Measurements from ENCODE around the gene CEP85L. TPM values are rescaled to one million over a fixed set of nuclear protein-coding genes. Genes with fewer than 3 reads are reported as not detected.

CEP85L gene
- total and polyA plus RNA-seq, 10 of the 15 experiments (the other 5 are each of a cell fraction or from before 2014, with no cell fraction given) = 1.8 to 10.9 (median 7.1) TPM

DNA sequence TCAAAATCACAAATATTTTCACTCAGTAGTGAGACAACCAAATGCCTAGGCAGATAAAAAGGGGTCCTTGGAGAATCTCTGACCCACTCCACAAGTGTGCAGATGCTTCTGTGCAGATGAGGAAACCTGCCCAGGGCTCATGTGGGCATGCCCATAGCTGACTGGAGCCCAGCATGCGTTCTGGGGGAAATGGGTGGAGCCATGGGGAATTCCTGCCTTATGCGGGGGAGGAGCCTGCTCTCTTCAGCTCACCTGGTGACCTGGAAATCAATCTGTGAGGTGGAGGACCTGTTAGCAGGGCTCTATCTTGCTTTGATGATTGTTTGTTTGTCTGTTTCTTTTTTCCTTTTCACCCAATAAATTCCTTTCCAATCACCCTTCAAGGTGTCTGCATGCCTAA is 126.7 kb downstream of the CEP85L start:
- H3K79me2 ChIP-seq (ENCODE audit: control insufficient read depth, insufficient read depth, low read length) = no peaks in the 10 kb centered on the region
- H3K27ac ChIP-seq (ENCODE audit: control insufficient read depth, insufficient read depth) = no peak overlapping the region
- no peak overlapping the region for H3K4me2 ChIP-seq (ENCODE audit: control insufficient read depth, insufficient read depth)
- ChIA-PET POLR2A (no interaction called here), RAD21 (ENCODE audit: unreplicated experiment) (no interaction called here), CTCF (no interaction called here), SMC1A (ENCODE audit: uncharacterized antibody, unreplicated experiment) (no interaction called here)
- in situ Hi-C loops (cut with MboI) (no loop called here), intact Hi-C loops (cut with micrococcal nuclease; ENCODE audit: unreplicated experiment) (no loop called here)
- H3K27me3 ChIP-seq (replicated peaks in 1 of 2; ENCODE audit: control insufficient read depth in 2 of 2, insufficient read depth in 2 of 2, low read length in 1 of 2) = no peaks in the 10 kb centered on the region
- H3K4me3 ChIP-seq = no peak overlapping the region
- H4K20me1 ChIP-seq (ENCODE audit: control insufficient read depth, insufficient read depth) = no peaks in the 10 kb centered on the region
- no TSS peak for BruUV-seq (replicated peaks)
- no peak overlapping the region for H3K9ac ChIP-seq (ENCODE audit: control insufficient read depth, insufficient read depth, low read length)
- ATAC-seq (no peak; the same call in 2 of the 3 replicates), DNase-seq (ENCODE audit: low read depth, low spot score) (no peak), FAIRE-seq (no peak)
- no peaks in the 10 kb centered on the region for H3K4me1 ChIP-seq (ENCODE audit: control insufficient read depth, insufficient read depth, low read length)
- 64% methylated on average over 2 of the region's 2 CpGs for whole genome bisulfite sequencing (ENCODE audit: insufficient coverage, insufficient replicate concordance, low lambda C conversion rate, missing lambda C conversion rate)
- peaks cover 0 to 3% of the 10 kb centered on the region in 2 experiments; a peak in 1 of 4 replicates for H3K36me3 ChIP-seq (ENCODE audit: control insufficient read depth in 2 of 2, insufficient read depth in 2 of 2, low read length in 1 of 2)
- no peak overlapping the region for H2AFZ ChIP-seq (ENCODE audit: control insufficient read depth, low read depth, low read length)
- H3K9me3 ChIP-seq (replicated peaks; ENCODE audit: control insufficient read depth, insufficient read depth, low read length) = no peaks in the 10 kb centered on the region
- no peak for TF ChIP-seq EGR1 (IDR thresholded peaks at IDR 0.05; ENCODE audit: borderline replicate concordance in 1 of 2, low read depth in 2 of 2, low read length in 2 of 2)
- no peak for TF ChIP-seq MTA2 (IDR thresholded peaks at IDR 0.05; ENCODE audit: low read depth)
- no peak for TF ChIP-seq ESRRA (IDR thresholded peaks at IDR 0.05; ENCODE audit: low read length)
- TF ChIP-seq, protein P1, sequence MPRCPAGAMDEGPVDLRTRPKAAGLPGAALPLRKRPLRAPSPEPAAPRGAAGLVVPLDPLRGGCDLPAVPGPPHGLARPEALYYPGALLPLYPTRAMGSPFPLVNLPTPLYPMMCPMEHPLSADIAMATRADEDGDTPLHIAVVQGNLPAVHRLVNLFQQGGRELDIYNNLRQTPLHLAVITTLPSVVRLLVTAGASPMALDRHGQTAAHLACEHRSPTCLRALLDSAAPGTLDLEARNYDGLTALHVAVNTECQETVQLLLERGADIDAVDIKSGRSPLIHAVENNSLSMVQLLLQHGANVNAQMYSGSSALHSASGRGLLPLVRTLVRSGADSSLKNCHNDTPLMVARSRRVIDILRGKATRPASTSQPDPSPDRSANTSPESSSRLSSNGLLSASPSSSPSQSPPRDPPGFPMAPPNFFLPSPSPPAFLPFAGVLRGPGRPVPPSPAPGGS (IDR thresholded peaks at IDR 0.05; ENCODE audit: borderline replicate concordance, insufficient read depth, low read depth, low read length, poor library complexity, severe bottlenecking) = no peak
- TF ChIP-seq, protein P2, sequence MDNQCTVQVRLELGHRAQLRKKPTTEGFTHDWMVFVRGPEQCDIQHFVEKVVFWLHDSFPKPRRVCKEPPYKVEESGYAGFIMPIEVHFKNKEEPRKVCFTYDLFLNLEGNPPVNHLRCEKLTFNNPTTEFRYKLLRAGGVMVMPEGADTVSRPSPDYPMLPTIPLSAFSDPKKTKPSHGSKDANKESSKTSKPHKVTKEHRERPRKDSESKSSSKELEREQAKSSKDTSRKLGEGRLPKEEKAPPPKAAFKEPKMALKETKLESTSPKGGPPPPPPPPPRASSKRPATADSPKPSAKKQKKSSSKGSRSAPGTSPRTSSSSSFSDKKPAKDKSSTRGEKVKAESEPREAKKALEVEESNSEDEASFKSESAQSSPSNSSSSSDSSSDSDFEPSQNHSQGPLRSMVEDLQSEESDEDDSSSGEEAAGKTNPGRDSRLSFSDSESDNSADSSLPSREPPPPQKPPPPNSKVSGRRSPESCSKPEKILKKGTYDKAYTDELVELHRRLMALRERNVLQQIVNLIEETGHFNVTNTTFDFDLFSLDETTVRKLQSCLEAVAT (IDR thresholded peaks at IDR 0.05) = no peak
- no peak for TF ChIP-seq NBN (IDR thresholded peaks at IDR 0.05)
- TF ChIP-seq, protein P3, sequence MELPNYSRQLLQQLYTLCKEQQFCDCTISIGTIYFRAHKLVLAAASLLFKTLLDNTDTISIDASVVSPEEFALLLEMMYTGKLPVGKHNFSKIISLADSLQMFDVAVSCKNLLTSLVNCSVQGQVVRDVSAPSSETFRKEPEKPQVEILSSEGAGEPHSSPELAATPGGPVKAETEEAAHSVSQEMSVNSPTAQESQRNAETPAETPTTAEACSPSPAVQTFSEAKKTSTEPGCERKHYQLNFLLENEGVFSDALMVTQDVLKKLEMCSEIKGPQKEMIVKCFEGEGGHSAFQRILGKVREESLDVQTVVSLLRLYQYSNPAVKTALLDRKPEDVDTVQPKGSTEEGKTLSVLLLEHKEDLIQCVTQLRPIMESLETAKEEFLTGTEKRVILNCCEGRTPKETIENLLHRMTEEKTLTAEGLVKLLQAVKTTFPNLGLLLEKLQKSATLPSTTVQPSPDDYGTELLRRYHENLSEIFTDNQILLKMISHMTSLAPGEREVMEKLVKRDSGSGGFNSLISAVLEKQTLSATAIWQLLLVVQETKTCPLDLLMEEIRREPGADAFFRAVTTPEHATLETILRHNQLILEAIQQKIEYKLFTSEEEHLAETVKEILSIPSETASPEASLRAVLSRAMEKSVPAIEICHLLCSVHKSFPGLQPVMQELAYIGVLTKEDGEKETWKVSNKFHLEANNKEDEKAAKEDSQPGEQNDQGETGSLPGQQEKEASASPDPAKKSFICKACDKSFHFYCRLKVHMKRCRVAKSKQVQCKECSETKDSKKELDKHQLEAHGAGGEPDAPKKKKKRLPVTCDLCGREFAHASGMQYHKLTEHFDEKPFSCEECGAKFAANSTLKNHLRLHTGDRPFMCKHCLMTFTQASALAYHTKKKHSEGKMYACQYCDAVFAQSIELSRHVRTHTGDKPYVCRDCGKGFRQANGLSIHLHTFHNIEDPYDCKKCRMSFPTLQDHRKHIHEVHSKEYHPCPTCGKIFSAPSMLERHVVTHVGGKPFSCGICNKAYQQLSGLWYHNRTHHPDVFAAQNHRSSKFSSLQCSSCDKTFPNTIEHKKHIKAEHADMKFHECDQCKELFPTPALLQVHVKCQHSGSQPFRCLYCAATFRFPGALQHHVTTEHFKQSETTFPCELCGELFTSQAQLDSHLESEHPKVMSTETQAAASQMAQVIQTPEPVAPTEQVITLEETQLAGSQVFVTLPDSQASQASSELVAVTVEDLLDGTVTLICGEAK (IDR thresholded peaks at IDR 0.05; ENCODE audit: borderline replicate concordance) = no peak
- no peak for TF ChIP-seq RAD21 (IDR thresholded peaks at IDR 0.05; ENCODE audit: insufficient read depth, low read depth, low read length)
- TF ChIP-seq, protein P4, sequence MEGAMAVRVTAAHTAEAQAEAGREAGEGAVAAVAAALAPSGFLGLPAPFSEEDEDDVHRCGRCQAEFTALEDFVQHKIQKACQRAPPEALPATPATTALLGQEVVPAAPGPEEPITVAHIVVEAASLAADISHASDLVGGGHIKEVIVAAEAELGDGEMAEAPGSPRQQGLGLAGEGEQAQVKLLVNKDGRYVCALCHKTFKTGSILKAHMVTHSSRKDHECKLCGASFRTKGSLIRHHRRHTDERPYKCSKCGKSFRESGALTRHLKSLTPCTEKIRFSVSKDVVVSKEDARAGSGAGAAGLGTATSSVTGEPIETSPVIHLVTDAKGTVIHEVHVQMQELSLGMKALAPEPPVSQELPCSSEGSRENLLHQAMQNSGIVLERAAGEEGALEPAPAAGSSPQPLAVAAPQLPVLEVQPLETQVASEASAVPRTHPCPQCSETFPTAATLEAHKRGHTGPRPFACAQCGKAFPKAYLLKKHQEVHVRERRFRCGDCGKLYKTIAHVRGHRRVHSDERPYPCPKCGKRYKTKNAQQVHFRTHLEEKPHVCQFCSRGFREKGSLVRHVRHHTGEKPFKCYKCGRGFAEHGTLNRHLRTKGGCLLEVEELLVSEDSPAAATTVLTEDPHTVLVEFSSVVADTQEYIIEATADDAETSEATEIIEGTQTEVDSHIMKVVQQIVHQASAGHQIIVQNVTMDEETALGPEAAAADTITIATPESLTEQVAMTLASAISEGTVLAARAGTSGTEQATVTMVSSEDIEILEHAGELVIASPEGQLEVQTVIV (IDR thresholded peaks at IDR 0.05; ENCODE audit: borderline replicate concordance, partially characterized antibody) = no peak

All from GM12878 (cell line).